HFF-Myc (cell line): ENCODE data around the gene TRMT1.

ENCODE experiments used
- DNase-seq: peaks from one replicate; pipeline ENCODE4 v3.0.0-alpha.2; 2011; ENCODE audit warnings: low read depth; ENCODE audit errors: extremely low read depth
- H3K4me3 ChIP-seq: replicated peaks from 2 replicates; pipeline ENCODE4 v1.5.1; 2011; ENCODE audit warnings: low read depth, mild to moderate bottlenecking, control low read depth, low read length
- TF ChIP-seq, protein P1 (sequence below): IDR thresholded peaks from 2 replicates; pipeline ENCODE4 v1.5.1; 2012; ENCODE audit warnings: mild to moderate bottlenecking, low read depth, low read length, control low read depth; ENCODE audit errors: missing control alignments

TRMT1 gene

DNA sequence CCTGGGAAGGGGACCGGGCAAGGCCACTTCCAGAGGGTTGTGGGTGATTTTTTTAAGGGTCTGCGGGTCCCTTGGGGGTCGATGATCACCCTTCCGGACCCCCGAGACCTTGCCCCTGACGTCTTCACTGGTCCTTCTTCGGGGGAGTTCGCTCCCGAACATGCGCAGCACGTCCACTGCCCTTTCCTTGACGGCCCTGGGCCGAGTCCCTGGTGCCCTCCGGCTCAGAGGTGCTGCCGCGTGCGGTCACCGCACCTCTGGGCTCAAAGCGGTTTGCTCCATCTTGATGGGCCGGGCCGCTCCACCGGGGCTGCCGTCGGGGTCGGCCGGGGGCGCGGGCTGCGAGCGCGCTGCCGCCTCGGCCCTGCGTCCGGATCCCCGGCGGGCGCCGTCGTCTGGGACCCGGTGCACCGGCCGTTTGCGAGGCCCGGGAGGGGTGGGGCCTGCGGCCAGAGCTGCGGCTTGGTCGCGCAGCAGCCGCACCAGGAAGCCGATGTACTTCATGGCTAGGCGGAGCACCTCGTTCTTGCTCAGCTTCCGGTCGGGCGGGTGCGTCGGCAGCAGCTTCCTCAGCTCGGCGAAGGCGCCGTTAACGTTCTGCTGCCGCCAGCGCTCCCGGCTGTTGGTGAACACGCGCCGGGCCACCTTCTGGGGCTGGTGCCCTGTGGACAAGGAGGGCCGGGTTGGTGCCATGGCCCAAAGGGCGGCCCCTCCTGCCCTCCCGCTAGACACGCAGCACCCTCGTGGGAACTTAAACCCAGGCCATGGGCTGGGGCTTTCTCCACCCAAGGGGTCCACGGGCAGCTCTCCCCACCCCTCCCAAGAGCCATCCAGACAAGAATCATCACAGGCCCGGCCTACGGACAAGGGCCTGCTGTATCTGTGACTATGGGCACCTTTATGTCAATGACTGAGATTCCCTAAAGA, 17.2 kb downstream of the TRMT1 start:
- TF ChIP-seq, protein P1, sequence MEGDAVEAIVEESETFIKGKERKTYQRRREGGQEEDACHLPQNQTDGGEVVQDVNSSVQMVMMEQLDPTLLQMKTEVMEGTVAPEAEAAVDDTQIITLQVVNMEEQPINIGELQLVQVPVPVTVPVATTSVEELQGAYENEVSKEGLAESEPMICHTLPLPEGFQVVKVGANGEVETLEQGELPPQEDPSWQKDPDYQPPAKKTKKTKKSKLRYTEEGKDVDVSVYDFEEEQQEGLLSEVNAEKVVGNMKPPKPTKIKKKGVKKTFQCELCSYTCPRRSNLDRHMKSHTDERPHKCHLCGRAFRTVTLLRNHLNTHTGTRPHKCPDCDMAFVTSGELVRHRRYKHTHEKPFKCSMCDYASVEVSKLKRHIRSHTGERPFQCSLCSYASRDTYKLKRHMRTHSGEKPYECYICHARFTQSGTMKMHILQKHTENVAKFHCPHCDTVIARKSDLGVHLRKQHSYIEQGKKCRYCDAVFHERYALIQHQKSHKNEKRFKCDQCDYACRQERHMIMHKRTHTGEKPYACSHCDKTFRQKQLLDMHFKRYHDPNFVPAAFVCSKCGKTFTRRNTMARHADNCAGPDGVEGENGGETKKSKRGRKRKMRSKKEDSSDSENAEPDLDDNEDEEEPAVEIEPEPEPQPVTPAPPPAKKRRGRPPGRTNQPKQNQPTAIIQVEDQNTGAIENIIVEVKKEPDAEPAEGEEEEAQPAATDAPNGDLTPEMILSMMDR, result no peak
- no peak overlapping the region for H3K4me3 ChIP-seq
- DNase-seq, result no peak

DNA sequence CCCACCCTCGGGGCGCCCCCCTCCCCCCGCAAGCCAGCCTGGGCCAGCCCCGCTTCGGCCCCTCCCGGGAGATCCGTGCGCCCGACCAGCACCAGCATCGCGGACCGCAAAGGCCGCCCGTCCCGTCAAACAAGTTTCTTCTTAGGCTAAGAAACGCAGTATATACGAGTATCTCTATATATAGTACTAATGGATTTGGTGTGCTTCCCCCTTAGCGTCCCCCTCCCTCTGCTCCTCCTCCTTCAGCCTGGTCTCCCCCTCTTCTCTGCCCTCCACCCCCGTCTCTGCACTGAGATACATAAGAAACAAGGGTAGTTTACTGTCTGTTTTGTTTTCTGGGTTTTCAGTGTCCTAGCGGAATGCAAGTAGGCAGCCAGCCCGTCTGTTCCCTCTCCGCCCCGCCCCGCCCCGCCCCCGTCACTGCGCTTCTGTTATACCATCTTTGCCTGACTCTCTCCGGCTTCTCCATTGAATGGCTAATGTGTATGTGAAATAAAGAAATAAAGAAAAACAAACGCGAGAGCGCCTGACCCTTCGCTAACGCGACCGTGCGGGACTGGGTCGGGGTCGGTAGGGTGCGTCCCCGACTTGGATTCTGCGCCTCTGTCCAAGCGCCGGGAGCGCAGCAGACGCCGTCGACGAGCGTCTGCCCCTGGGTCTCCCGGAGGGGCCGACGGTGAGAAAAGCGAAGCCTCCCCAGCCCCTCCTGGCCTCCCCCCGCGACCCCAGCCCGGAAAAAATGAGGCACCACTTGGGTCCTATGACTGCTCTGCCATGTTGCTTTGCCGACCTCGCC, 18.1 kb downstream of the TRMT1 start:
- H3K4me3 ChIP-seq, result no peak overlapping the region
- TF ChIP-seq, protein P1, result no peak
- DNase-seq, result no peak

DNA sequence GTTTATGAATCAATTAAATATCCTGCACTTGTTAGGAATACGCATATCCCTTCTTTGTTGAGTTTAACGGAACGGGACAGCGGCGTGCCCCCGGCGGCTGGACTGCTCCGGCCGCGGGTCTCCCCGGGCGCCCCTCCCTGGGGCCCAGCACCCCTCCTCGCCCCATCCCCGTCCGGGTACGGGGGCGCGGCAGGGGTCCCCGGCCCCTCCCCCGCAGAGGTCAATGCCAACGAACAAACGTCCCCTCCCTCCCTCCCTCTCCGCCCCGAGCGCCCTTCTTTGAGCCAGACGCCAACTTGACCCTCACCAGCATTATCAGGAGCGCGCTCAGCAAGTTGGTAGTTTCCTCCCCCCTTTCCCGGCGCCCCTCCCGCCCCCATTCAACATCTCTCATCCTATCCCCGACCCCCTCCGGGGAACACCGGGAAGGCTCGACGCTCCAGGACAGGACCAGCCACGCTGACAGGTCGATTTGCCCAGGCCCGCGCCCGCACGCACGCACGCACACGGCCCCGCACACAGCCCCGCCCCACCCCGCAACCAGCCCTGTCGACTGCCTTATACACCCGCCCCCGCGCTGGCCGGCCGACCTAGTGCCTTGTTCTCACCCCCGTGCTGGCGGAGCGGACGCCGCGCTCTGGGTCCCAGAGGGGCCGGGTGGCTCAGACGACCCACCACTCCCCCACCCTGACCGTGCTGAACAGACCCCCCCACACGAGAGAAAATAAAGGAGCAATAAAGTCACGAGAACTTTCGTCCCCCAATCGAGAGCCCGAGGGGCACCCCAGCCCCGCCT, 18.9 kb downstream of the TRMT1 start:
- no peak for DNase-seq
- TF ChIP-seq, protein P1, result no peak

DNA sequence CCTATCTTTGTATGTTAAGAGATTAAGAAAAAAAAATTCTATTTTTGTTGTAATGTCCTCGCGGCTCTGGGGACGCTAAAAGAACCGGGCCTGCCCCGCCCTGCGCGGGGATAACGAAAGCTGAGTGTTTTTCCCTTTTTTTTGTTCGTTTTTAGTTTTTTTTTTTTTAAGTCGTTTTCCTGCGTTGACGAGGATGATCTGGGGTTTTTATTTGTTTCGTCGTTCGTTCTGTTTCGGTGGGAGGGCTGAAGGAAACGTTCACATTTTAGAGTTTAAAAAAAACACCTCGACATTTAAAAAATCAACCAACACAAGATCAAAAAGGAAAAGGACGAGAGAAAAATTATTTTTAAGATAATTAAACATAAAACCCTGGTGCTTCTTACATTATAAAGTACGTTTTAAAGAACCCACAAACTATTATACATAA, 19.5 kb downstream of the TRMT1 start:
- TF ChIP-seq, protein P1, result no peak
- H3K4me3 ChIP-seq, result no peak overlapping the region
- DNase-seq, result no peak

More for the DNA sequence above, 18.9 kb downstream of the TRMT1 start:
- H3K4me3 ChIP-seq, result no peak overlapping the region

DNA sequence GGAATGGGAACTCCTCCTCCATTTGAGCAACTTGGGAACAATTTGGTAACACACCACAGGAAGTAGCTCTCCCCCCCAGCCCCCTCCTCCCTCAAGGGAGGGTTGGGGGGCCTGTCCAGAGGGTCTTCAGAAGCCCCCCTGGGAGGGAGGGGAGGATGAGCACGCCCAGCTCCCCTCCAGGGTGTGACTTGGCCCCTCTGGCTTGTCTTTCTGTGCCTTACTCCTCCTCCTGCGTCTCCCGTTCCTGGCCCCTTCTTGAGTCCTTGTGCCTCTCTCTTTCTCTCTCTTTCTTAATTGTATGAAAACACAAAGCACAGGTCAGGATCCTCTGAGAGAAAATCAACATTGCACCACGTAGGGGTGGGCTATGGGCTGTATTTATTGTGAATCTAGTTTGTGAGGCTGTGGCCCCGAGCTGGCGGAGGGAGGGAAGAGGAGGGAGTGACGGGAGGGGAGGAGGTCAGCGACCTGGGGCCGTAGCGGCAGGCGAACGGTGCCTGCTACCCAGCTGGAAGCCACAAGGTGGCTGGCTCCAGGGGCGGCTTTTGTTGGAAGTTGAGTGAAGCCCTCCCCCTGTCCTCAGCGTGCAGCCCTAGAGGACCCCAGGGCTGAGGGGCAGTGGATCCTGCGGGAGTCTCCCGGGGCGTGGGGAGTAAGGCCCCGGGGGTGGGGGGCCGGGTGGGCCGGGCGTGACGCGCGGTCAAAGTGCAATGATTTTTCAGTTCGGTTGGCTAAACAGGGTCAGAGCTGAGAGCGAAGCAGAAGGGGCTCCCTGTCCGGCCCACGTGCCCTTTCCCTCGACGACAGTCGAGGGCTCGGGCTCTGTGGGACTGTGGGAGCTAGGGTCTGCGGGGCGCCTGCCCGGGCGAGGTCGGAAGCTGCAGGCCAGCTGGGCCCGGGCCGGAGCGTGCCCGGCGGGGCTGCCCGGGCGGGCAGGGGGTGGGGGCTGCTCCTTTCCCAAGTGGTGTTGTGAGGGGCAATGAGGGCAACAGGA, 20.3 kb downstream of the TRMT1 start:
- TF ChIP-seq, protein P1, result no peak
- no peak for DNase-seq
- H3K4me3 ChIP-seq, result no peak overlapping the region
